Measurements from ENCODE around the gene EXOC3L1.

The EXOC3L1 gene

GRCh38 chr16:67137605-67138004 is 52.3 kb downstream of the EXOC3L1 start:
- H3K27ac ChIP-seq (ENCODE audit: low read depth, low read length), result no peak overlapping the region
- H3K4me1 ChIP-seq (ENCODE audit: control insufficient read depth in 5 of 5, insufficient read depth in 5 of 5, low read length in 5 of 5), result peaks cover 0 to 10% (median 0%) of the 10 kb centered on the region in 5 donors
- H3K9me3 ChIP-seq (ENCODE audit: control insufficient read depth in 5 of 5, low read length in 5 of 5), result no peaks in the 10 kb centered on the region
- no peaks in the 10 kb centered on the region for H3K27me3 ChIP-seq (ENCODE audit: control insufficient read depth in 5 of 5, insufficient read depth in 4 of 5, low read length in 5 of 5)
- H3K36me3 ChIP-seq (ENCODE audit: control insufficient read depth in 5 of 5, insufficient read depth in 5 of 5, low read length in 5 of 5), result peaks cover 11 to 92% (median 74%) of the 10 kb centered on the region in 5 donors
- H3K9ac ChIP-seq (ENCODE audit: low read length in 5 of 5), result no peak overlapping the region
- H3K4me3 ChIP-seq (ENCODE audit: low read depth in 1 of 5, low read length in 5 of 5), result no peak overlapping the region

All from subcutaneous abdominal adipose tissue (tissue), 5 donors.